NCI-H510A treated with DMSO at 0.1 percent for 48 hours (cell line): ENCODE results near the gene TPK1.
"Not testable (repeated sequence)": the region's sequence is repeated elsewhere in the genome, so short reads cannot be mapped to it uniquely, and the experiment has no call there.

Experiments used
- DNase-seq: peaks from one replicate; lab custom pipeline; 2025; lab: John Stamatoyannopoulos, UW

The TPK1 gene

DNA sequence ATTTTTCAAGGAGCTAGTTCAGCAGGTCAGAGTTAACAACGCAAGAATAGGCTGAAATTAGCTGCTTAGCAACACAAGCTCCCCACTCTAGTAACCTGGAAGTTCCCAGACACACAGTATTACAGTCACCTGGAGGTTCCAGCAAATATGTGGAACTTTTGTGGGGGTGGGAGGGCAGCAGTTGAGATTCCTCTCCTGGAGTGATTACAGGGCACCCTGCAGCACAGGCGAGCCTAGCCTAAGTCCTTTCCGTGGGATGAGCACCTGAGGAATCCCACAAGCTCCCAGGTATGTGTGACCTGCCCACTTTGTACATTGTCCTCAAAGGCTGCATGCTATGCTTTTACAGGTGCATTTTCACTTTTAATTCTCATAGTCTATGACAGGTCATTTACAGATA lies 13.6 kb downstream of the TPK1 start:
- DNase-seq: no peak

DNA sequence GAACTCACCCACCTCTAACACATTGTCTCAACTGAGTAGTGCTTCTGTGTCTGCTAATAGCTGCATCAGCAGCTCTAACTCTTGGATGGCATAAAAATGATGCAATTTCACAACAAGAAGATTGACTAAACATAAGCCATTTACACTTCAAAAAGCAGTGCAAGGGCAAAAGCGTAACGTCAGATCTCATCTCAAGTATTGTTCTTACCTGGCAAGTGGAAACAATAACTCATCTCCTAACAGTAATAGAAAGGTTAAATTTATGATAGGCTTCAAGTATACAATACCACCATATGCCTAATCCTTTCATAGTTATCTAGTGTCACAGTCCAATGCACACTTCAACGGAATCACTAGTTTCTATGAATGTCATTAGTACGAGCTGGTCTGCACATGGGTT lies 14.8 kb downstream of the TPK1 start:
- DNase-seq: peak; percentile 22

DNA sequence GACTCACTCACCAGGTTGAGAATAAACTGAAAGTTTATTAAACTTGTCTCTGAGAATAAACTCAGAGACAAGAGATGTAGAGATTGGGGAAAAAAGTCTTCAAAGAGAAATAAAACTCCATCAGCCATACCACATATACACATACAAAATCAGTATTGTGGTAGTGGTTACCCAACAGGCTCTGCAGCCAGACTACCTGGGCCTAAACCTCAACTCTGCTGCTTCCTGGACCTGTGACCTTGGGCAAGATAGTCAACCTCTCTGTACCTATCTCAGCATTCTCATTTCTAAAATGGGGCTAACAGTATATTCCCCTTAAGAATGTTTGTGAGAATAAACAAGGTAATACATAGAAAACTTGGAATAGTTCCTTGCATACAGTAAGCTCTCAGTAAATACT lies 15.3 kb downstream of the TPK1 start:
- no peak for DNase-seq

DNA sequence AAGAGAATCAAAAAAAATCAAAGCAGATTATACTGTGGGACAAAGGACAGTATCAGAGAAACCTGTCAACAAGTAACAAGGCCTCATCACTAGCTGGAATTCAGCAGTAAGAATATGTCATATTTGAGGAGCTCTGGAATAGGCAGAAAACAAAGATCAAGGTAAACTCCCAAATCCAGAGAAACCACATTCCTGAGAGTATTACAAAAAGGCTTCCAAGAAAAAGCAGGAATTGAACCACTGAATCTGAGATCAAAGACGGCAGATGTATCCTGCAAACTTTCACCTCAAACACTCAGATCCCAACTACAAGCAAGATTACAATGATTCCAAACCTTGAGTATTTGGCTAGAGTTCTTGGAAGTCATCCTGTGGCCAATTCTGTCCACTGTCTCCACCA lies 16.3 kb downstream of the TPK1 start:
- DNase-seq: no peak

DNA sequence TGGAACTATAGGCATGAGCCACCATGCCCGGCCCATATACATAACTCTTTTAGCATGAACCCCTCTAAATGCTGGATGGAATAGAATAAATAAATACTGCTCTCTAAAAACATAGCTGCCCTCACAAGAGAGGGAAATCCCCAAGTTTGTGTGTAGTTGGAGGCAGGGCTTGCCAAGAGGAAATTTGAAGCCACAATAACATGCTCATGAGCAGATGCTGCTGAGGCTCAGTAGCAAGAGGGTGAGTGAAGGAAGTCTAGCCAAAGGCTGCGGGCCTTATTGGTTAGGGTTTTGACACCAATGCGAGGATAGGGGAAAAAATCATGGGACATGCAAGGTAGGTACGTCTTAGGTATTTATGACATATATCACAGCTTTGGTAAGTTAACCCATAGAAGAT lies 17.3 kb downstream of the TPK1 start:
- no peak for DNase-seq

DNA sequence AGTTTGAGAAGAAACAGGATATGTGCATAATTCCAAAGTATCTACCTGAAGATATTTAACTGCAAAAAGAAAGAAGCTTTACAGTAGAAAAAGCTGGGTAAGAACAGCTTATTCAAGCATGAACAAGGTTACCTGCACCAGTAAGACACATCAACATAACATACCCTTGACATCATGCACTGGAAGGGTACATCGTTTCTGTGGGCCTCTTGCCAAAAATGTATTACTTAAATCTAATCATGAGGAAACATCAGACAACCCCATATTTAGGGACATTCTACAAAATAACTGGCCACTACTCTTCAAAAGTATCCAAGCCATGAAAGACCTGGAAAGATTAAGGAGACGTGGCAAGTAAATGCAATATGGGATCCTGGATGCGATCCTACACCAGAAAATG lies 18.9 kb downstream of the TPK1 start:
- DNase-seq: no peak

DNA sequence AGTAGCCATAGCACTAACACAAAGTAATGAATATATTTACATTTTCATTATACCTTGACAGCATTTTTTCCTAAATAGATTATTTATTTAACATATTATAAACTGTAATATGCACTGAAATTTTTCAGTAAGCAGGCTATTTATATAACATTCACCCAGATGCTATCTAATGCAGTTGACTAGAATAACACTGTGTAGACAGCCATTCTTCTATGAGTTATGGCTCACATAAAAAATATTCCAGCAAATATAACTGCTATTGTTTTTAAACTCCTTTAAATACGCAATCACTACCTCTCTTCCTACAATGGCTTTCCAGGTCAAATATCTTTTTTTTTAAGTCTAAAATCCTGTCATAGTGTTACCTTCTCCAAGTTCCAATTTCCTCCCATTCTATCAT lies 21.6 kb downstream of the TPK1 start:
- no peak for DNase-seq

DNA sequence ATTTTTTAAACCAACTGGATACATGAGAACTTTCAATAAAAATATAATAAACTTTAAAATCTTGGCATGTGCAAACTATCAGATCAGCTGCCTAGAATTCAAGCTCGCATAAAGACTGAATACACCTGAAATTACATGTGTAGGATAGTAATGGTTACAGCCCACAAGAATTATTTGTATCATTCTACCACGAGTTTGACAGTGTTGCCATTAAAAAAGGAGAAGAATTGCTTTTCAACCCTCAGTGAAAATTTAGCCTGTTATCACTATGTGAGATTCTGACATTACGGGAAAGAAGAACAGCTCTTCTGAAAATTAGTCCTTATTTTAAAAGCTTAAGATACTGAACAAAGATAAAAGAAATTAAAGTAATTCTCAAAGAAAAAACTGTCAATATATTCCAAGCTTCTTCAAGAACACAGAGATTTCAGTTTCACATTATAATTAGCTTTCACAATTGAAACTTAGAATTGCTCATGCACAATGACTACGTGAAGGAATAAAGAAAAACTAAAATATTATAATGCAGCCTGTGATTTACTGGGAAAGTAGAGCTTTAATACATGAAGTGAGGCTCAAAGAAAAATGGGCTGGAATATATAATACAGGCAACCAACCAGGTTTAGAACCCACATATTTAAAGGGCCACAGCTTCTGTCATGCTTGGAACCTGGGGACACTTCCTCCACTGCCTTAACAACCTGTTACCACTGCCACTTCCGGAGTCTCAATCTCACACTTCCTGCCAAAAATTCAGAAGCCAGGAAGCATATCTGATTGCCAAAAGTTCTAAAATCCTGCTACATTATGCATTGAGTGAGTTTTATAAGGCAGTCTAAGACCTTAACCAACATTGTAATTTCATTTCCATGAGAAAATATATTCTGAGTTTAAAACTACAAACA lies 23.2 kb downstream of the TPK1 start:
- DNase-seq: no peak

DNA sequence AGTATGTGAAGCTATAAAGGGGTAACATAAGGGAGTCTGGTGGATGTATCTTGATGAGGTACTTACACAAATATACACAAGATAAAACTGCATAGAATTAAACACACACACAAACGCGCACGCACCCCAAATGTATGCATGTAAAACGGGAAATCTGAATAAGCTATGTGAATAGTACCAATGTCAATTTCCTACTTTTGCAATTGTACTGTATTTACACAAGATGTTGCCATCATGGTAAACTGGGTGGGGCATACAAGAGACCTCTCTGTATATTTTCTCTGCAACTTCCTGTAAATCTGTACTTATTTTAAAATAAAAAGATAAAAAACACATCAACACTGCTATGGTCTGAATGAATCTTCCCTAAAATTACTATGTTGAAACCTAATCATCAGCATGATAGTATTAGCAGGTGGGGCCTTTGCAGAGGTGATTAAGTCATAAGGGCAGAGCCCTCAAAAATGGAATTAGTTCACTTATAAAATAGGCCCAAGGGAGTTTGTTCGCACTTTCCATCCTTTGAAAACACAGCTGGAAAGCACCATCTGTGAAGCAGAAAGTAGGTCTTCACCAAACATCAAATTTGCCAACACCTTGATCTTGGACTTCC lies 30.1 kb downstream of the TPK1 start:
- no peak for DNase-seq

DNA sequence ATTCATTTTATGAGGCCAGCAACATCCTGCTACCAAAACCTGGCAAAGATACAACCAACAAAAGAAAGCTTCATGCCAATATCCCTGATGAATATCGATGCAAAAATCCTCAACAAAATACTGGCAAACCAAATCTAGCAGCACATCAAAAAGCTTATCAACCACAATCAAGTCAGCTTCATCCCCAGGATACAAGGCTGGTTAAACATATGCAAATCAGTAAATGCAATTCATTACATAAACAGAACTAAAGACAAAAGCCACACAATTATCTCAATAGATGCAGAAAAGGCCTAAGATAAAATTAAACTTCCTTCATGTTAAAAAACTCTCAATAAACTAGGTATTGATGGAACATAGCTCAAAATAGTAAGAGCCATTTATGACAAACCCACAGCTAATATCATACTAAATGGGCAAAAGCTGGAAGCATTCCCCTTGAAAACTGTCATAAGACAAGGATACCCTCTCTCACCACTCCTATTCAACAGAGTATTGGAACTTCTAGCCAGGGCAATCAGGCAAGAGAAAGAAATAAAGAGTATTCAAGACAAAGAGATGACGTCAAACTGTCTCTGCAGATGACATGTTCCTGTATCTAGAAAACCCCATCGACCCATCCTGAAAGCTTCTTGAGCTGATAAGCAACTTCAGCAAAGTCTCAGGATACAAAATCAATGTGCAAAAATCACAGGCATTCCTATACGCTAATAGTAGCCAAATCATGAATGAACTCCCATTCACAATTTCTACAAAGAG lies 35.0 kb downstream of the TPK1 start:
- not testable (repeated sequence) for DNase-seq

DNA sequence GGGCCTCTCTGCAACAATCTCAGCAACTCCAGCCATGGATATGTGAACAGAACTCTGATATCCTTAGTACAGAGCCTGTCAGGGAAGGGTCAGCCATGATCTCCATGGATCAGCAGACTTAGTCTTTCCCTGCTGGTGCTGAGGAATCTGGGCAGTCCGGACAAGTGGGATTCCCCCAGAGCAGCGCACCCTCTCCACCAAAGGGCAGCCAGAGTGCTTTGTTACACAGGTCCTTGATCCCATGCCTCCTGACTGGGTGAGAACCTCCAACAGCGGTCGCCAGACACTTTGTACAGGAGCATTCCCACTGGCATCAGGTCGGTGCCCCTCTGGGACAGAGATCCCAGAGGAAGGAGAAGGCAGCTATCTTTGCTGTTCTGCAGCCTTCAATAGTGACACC lies 38.9 kb downstream of the TPK1 start:
- no peak for DNase-seq

DNA sequence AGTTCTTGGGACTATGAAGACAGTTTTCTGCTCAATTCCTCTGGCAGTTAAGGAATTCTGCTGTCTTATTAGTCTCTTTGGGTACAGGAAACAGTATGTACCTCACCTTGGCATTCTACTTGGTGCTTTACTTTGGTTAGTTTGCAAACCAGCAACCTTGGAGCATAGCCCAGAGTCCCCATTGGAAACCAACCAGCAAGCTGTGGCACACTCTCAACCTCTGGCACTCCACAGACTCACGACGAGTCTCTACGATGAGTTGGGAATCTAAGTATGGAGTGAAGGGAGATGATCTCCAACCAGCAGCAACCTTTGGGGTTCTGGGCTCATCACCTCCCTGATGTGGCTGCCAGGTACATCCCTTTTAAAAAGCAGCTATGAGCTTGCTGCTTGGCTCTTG lies 43.8 kb downstream of the TPK1 start:
- DNase-seq: no peak

DNA sequence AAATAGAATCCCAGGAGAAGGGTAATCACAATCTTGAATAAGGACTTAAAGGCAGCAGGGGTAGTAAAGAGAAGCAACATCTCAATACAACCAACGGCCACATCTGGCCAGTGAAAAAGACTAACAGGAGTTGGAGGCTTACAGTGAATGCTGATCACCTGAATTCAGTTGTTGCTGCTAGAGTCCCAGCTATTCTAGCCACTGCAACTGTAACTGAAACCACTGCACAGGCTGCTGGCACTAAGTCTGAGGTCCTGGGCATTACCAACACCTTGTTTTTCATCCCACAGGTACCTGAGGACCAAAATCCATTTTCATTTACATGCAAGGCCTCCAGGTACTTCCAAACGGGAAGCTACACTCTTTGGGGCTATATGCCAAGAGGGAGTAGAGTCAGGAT lies 44.4 kb downstream of the TPK1 start:
- DNase-seq: no peak

DNA sequence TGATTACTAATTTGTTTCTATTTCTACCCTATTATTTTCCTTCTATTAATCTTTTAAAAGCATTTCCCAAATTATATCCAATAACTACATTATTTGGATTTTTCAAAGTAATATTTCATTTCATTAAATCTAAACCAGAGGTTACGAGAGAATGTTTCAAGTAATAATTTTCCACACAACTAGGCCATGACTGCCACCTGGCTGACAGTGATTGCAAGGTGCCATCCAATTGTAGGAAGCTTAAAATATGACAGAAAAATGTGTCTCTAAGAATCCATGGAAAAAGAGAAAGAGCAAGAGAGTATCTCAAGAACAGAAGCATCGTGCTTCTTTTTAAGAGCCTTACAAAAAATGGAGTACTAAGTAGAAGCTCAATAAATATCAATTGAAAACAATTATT lies 48.7 kb downstream of the TPK1 start:
- no peak for DNase-seq

DNA sequence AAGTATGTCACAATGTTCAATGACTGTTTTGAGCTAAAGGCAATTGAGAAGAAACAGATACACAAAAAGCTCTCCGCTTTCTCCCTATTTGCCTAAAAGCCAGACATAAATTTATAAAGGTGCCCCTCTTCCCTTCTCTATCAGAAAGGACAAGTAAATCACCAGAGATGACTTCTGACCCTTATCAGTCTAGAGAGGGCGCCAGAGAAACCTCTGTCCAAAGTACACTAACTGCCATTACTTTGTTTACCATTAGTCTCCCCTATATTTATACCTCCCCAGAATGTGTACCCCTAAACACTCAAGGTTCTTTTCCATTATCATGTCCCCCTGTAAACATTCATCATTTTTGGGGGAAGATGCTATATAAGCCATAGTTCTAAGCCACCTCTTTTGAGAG lies 49.3 kb downstream of the TPK1 start:
- no peak for DNase-seq

DNA sequence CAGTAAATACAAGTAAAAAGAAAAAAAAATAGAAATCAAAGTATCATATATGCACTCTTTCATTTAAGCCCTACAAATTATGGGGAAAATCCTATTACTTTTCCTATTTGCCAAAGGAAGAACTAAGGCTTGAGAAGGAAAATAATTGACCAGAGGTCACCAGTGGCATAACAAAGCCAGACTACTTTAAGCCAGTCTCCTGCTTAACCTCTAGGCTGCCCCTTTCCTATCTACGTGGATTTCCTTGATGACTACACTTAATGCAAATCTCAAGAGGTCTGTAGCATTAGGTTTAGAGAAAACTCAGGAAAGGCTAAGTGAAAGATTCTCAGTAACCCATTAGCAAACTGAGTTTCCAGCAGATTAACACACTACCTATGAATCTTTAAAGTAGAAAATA lies 49.8 kb downstream of the TPK1 start:
- DNase-seq: no peak

DNA sequence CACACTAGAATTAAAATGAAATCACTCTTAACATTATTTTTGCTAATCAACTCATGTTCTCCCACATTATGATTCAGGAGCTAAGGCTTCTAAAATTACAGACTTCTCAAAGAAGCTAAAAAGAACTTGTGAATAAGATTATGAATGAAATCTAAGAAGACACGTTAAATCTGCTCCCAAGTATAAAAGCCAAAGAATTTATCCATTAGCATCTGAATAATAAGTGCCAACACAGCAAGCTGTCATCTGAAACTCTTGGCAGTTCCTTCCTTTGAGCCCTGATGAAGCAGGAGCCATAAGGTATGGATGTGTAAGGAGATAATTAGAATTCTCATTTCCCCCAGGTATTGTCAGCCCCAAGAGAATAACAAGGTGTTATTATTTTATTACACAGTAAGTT lies 50.3 kb downstream of the TPK1 start:
- DNase-seq: no peak

DNA sequence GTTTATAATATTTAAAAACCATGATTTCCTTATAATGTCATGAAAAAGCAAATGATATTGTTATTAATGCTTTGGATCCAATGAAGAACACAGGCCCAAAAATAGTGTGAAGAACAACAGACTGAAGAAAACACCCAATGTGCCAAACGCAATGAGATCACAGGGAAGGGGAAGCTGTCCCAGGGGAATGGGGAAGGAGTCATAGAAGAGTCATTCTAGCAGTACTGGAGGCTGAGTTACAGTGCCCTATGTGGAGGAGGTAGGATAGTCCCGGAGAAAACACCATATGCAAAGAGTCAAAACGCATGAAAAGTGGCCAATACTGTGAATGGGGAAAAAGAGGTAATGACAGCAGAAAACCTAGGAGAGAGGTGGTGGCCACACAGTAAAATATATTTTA lies 50.9 kb downstream of the TPK1 start:
- DNase-seq: no peak

DNA sequence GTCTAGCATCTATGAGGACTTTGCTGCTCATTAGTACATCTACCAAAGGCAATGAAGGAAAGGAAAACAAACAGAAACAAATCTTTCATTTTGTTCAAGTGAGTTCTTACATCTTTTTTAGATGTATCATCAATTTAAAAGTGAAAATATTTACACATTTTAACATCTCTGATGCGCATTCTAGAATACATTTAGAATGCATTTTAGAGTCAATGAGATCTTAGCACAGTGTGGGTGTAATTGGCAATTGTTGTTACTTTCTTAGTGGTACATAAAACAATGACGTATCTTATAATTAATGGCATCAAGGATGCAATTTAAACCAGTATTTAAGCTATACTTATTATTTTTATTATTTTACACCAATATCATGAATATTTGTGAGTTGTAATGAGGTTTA lies 51.4 kb downstream of the TPK1 start:
- no peak for DNase-seq

DNA sequence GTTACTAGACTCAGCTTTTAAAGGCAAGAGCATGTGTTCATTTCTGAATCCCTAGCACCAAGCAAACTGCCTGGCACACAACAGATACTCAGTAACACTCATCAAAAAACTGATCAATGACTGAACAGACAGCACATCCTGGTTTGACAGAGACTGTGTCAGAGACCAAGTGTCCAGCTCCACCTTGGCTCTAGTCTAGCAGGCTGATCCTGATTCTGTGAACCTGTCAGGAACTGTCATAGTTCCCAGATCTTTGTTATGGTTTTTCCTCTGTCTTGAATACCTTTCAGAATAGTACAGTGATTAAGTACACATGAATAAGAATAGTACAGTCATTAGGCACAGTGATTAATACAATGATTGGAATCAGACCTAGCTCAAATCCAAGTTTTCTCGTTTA lies 53.0 kb downstream of the TPK1 start:
- no peak for DNase-seq

DNA sequence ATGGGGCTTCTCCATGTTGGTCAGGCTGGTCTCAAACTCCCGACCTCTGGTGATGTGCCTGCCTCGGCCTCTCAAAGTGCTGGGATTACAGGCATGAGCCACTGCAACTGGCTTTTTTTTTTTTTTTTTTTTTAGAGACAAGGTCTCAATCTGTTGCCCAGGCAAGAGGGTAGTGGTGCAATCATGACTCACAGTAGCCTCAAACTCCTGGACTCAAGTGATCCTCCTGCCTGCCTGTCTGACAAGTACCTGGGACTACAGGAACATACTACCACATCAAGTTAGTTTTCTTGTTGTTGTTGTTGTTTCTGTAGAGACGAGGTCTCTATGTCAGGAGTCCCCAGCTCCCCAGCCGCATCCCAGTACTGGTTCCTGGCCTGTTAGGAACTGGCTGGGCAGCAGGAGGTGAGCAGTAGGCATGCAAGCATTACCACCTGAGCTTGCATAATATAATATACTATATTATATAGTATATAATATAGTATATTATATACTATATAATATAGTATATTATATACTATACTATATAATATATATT lies 55.7 kb downstream of the TPK1 start:
- DNase-seq: no peak

DNA sequence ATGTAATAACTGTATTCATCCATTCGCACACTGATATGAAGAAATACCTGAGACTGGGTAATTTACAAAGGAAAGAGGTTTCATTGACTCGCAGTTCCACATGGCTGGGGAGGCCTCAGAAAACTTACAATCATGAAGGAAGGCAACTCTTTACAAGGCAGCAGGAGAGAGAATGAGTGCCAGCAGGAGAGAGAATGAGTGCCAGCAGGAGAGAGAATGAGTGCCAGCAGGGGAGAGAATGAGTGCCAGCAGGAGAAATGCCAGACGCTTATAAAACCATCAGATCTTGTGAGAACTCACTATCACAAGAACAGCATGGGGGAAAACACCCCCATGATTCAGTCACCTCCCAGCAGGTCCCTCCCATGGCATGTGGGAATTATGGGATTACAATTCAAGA lies 58.0 kb downstream of the TPK1 start:
- not testable (repeated sequence) for DNase-seq
